NCI-H748 (cell line): ENCODE measurements around the gene NSUN7.

Experiments used
- DNase-seq: peaks from one replicate; lab custom pipeline; 2025; ENCODE audit not compliant: unreplicated experiment; lab: John Stamatoyannopoulos, UW

NSUN7 gene

GRCh38 chr4:40845154-40845835, 95.5 kb downstream of the NSUN7 start:
- DNase-seq = no peak

GRCh38 chr4:40846532-40846931, 96.8 kb downstream of the NSUN7 start:
- no peak for DNase-seq

DNA sequence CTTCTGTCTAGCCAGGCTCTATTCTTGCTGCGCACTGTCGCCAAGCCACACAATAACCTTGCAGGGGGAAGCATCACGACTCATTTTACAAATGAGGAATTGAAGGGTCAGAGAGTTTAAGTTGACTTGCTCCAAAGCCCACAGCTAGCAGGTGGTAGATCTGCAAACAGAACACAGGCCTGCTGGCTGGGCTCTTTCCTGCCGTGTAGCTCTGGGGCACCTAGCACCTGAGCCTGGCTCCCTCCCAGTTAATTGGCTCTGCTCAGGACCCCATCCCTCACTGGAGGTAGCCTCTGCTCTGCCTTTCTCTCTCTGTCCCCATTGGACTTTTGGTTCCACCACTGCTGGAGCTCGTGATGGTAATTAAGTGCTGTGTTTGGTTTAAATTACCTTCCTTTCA, 98.5 kb downstream of the NSUN7 start:
- peak; percentile 47 for DNase-seq

- no peak for DNase-seq
Observed at GRCh38 chr4:40848940-40849339, 99.2 kb downstream of the NSUN7 start.

- DNase-seq = no peak
Observed at GRCh38 chr4:40850496-40850895, 100.7 kb downstream of the NSUN7 start.

GRCh38 chr4:40856277-40856839, 106.6 kb downstream of the NSUN7 start:
- no peak for DNase-seq

- peak; percentile 81 for DNase-seq
Observed at GRCh38 chr4:40856840-40857362, 107.1 kb downstream of the NSUN7 start.

- DNase-seq = no peak
Observed at GRCh38 chr4:40857956-40858355, 108.2 kb downstream of the NSUN7 start.

- no peak for DNase-seq
Observed at GRCh38 chr4:40858962-40859361, 109.2 kb downstream of the NSUN7 start.
